Measurements from ENCODE around the gene ZNF618. TPM values are rescaled to one million over a fixed set of nuclear protein-coding genes. Genes with fewer than 3 reads are reported as not detected.
A peak's percentile ranks its signal among the peaks of the same experiment; 100 is the strongest.

Gene ZNF618
- polyA plus RNA-seq, 3 donors from 2014 or later, result 1.4 to 4.1 (median 3.9) TPM

DNA sequence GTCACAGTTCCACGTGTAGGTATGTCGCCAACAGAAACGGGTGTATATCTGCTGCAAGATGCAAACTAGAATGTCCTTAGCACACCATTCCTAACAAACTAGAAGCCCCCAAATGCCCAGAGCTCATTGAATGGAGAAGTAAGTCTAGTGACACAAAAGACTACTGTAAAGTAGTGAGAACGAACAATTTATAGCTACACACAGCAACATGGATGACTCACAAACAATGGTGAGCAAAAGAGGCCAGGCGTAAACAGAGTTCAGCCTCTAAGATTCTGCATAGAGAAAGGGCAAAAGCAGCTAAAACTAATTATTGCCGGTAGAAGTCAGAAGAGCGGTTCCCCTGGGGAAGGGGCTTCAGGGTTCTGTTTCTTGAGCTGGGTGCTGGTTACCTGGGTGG, 127.2 kb downstream of the ZNF618 start:
- no peak overlapping the region for H3K27ac Mint-ChIP-seq
- H3K36me3 Mint-ChIP-seq, result peaks cover 0 to 18% (median 0%) of the 10 kb centered on the region in 3 donors
- no peak for DNase-seq
- H3K27me3 Mint-ChIP-seq (ENCODE audit: low read depth in 3 of 3), result peaks cover 0 to 3% (median 2%) of the 10 kb centered on the region in 3 donors
- H3K4me1 Mint-ChIP-seq, result no peaks in the 10 kb centered on the region
- no peak overlapping the region for H3K4me3 Mint-ChIP-seq
- no peaks in the 10 kb centered on the region for H3K9me3 Mint-ChIP-seq

DNA sequence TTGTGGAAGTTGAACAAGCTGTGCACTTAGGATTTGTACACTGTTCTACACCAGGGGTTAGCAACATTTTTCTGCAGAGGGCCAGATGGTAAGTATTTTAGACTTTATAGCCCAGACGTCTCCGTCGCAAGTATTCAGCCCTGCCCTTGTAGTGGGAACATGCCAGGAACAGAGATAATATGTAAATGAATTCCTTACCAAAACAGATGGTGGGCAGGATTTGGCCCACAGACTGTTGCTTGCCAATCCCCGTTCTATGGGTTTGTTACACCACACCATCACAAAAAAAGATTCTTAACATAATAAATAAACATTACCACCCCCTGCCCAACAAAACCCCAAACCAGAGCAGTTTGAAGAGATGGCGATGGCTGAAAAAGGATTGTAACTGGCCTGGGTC, 127.6 kb downstream of the ZNF618 start:
- H3K9me3 Mint-ChIP-seq, result no peaks in the 10 kb centered on the region
- no peak overlapping the region for H3K4me3 Mint-ChIP-seq
- no peaks in the 10 kb centered on the region for H3K4me1 Mint-ChIP-seq
- no peak for DNase-seq
- peaks cover 0 to 3% (median 2%) of the 10 kb centered on the region in 3 donors for H3K27me3 Mint-ChIP-seq (ENCODE audit: low read depth in 3 of 3)
- peaks cover 0 to 18% (median 0%) of the 10 kb centered on the region in 3 donors for H3K36me3 Mint-ChIP-seq
- no peak overlapping the region for H3K27ac Mint-ChIP-seq

DNA sequence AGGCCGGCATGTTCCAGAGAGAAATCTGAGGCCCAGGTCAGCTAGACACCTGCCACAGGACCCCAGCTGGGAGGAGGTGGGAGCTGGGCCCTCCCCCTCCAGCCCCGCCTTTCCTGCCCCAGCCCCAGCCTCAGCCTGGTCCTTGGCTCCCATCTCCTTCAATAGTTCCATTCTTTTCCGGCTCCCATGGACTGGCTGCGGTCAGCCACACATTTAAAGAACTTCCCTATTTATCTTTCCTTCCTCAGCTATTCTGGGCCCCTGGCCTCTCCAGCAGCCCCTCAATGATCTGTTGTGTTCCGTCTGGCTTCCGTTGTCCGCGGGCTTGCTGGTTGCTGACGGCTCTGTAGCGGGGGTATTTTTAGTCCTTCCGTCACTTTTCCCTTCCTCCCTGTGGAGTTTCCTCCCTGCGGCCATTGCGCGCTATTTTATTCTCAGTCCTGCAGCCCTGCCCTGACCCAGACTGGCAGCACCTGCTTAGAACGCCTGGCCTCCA, 128.2 kb downstream of the ZNF618 start:
- Mint-ChIP-seq H3K4me1 (no peaks in the 10 kb centered on the region), H3K27me3 (ENCODE audit: low read depth in 3 of 3) (peaks cover 0 to 3% (median 2%) of the 10 kb centered on the region in 3 donors), H3K27ac (peak overlapping the region in 1 of 6 donors; percentile 34), H3K4me3 (no peak overlapping the region), H3K9me3 (no peaks in the 10 kb centered on the region), H3K36me3 (peaks cover 0 to 22% (median 4%) of the 10 kb centered on the region in 3 donors)
- no peak for DNase-seq

DNA sequence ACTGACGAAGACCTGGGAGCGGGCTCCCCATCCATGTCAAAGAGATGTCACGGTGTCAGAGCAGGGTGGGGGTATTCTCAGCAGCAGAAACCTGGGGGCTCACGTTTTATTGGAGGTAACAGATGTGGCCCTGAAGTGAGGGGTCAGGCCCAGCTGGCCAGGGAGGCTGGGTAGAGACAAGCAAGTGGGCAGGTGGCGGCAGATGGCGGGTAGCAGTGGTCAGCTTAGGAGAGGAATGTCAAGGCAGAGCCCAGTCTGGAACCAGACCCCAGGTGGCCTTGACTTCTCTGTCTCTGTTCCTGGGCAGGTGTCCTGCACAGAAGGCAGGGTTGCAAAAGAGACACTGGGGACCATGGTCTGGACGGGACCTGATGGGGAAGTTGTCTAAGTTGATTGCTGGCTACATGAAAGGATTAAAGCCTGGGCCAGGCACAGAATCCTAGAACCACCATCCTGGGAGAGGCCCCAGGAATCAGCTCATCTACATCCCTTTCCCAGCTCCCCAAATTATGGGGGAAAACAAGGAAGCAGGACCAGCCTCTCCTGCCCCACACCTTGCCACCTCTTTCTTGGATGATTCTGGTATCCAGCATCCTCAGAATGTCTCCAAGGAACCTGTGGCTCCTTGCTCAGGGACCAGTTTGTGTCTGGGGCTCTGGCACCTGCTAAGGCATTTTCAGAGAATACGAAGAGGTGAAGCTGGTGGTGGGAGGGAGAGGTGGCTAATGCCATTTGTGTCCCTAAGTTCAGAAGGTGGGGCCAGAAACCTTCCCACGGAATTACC, 129.5 kb downstream of the ZNF618 start:
- Mint-ChIP-seq H3K27ac (peak overlapping the region in 1 of 6 donors; percentile 11), H3K9me3 (no peaks in the 10 kb centered on the region), H3K4me3 (no peak overlapping the region), H3K27me3 (ENCODE audit: low read depth in 3 of 3) (peaks cover 0 to 3% (median 2%) of the 10 kb centered on the region in 3 donors), H3K36me3 (peaks cover 0 to 23% (median 4%) of the 10 kb centered on the region in 3 donors), H3K4me1 (no peaks in the 10 kb centered on the region)
- DNase-seq, result no peak

DNA sequence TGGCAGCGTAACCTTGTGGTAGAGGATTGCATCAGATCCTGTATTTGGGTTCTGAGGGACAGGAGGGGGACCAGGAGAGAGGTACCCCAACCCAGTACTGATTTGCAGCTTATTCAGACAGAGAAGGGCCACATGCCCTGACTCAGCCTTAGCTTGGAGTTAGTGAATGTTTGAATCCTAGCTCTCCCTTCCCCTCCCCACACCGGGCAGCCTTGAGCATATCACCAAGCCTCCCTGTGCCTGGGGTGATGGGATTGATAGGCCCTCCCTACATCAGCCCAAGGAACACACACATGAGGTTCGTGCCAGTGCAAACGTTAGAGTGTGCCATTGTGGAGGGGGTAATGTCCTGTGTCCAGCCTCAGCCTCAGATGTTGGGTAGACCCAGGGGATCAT, 130.0 kb downstream of the ZNF618 start:
- Mint-ChIP-seq H3K4me3 (no peak overlapping the region), H3K4me1 (no peaks in the 10 kb centered on the region)
- DNase-seq, result no peak

DNA sequence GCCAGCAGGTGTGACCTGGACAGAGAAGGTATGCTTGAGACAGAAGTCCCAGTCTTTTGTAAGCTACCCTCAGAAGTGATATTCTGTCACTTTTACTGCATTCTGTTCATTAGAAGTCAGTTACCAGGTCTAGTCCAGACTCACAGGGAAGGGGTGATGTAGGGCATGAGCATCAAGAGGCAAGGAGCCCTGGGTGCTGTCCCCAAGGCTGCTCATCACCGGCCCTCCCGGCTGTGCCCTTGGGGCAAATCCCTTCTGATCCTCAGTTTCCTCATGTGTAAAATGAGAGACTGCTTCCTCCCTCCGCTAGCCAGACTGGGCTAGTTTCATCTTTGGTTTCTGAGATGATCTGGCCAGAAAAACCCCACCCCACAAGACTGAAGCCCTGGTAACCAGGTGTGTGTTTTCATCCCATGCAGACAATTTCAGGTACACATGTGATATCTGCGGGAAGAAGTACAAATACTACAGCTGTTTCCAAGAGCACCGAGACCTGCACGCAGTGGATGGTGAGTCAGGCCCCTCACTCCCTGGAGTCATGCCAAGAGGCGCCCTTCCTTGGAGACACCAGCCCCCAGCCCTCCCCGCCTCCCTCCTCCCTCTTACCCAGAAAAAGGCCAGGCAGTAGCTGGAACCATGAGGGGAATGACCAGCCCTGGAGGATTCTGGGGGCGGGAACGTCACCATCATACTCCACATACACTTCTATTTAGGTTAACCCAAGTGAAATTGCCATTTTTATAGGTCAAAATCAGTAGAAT, 131.0 kb downstream of the ZNF618 start:
- DNase-seq, result no peak
- no peak overlapping the region for H3K4me3 Mint-ChIP-seq
- H3K36me3 Mint-ChIP-seq, result peaks cover 9 to 38% (median 13%) of the 10 kb centered on the region in 3 donors

More for the DNA sequence above, 130.0 kb downstream of the ZNF618 start:
- H3K9me3 Mint-ChIP-seq, result no peaks in the 10 kb centered on the region
- H3K36me3 Mint-ChIP-seq, result peaks cover 4 to 28% (median 7%) of the 10 kb centered on the region in 3 donors
- peaks cover 0 to 2% (median 2%) of the 10 kb centered on the region in 3 donors for H3K27me3 Mint-ChIP-seq (ENCODE audit: low read depth in 3 of 3)
- H3K27ac Mint-ChIP-seq, result no peak overlapping the region

DNA sequence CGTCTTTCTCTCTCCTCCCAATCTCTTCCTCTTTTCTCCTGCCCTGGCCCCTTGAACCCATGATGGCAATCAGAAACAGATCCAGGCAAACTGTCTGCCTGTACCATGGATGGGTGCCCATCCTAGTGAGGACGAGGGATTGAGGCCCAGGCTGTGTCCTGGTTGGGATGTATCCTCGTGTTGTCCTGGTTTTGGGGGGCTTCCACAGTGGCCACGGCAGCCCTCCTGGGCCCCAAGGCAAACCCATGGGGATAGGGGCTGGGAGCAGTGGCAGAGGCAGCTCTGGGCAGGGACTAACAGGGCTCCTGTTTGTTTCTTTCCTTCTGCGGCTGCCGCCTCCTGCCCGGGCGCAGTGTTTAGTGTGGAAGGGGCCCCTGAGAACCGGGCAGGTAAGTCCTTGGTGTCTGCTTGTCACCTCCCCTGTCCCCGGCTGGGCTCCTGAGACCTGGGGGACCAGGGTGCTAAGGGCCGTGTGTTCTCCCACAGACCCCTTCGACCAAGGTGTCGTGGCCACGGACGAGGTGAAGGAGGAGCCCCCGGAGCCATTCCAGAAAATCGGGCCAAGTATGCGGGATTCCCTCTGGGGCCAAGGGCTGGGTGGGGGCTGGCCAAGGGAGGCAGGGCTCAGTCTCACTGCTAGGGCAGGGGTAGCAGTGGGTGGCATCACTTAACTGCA, 132.0 kb downstream of the ZNF618 start:
- H3K9me3 Mint-ChIP-seq, result peaks cover 0 to 1% (median 0%) of the 10 kb centered on the region in 6 donors
- no peak for DNase-seq
- no peak overlapping the region for H3K4me3 Mint-ChIP-seq
- no peak overlapping the region for H3K27ac Mint-ChIP-seq
- no peaks in the 10 kb centered on the region for H3K4me1 Mint-ChIP-seq
- H3K27me3 Mint-ChIP-seq (ENCODE audit: low read depth in 3 of 3), result peaks cover 0 to 2% (median 2%) of the 10 kb centered on the region in 3 donors
- H3K36me3 Mint-ChIP-seq, result peaks cover 15 to 43% (median 18%) of the 10 kb centered on the region in 3 donors

More for the DNA sequence above, 131.0 kb downstream of the ZNF618 start:
- peaks cover 0 to 2% (median 2%) of the 10 kb centered on the region in 3 donors for H3K27me3 Mint-ChIP-seq (ENCODE audit: low read depth in 3 of 3)
- H3K4me1 Mint-ChIP-seq, result no peaks in the 10 kb centered on the region
- H3K27ac Mint-ChIP-seq, result no peak overlapping the region
- H3K9me3 Mint-ChIP-seq, result no peaks in the 10 kb centered on the region

DNA sequence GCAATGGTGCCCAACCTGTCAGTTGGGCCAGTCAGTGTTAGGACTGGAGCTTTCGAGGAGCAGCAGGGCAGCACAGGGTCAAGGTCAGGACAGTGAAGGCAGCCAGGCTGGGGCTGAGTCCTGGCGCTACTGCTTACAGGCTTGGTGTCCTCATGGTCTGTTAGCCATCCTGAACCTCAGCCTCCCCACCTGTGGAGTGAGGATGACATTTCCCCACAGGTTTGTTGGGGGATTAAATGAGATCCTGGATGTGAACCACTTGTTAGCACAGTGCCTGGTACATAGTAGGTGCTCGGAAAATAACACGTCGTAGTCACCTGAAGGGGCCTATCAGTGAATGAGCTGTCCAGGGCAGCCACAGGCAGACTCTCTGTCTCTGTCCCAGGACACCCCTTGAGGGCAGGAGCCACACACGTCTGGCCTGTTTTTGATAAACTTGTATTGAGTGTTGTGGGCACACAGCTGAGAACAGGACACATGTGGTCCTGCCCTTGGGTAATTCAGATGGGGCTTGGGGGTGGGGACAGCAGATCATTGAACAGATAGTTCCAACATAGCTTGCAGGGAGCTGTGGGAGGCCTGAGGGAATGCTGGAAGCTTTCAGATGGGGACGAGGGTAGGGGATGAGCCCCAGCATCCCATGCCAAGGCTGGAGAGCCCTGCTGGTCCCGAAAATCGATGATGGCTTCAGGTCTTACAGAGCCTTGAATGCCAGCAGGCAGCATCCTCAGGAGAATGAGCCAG, 132.7 kb downstream of the ZNF618 start:
- Mint-ChIP-seq H3K36me3 (peaks cover 17 to 38% (median 19%) of the 10 kb centered on the region in 3 donors), H3K4me3 (no peak overlapping the region), H3K9me3 (peaks cover 0 to 1% (median 0%) of the 10 kb centered on the region in 6 donors), H3K27ac (no peak overlapping the region), H3K4me1 (no peaks in the 10 kb centered on the region), H3K27me3 (ENCODE audit: low read depth in 3 of 3) (peaks cover 0 to 2% (median 2%) of the 10 kb centered on the region in 3 donors)
- DNase-seq, result no peak

DNA sequence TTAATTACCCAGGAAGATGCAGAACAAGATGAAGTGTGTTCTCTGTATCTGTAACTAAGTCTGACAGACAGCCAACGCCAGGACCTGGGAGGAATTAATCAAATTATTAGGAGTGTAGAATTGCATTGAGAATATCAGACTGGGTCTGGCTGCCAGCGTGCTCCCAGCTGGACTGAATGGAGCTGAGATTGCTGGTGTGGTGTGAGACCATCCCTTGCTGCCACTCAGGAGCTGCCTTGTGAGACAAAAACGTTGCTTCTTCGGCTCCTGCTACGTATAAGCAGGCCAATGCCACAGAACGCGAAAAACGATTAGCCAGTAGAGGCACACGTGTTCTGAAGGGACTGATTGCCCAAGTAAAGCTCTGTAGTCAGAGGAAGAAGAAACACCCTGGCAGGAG, 135.2 kb downstream of the ZNF618 start:
- Mint-ChIP-seq H3K36me3 (peaks cover 22 to 39% (median 24%) of the 10 kb centered on the region in 3 donors), H3K27ac (no peak overlapping the region), H3K4me1 (no peaks in the 10 kb centered on the region), H3K4me3 (no peak overlapping the region), H3K9me3 (peaks cover 0 to 1% (median 0%) of the 10 kb centered on the region in 6 donors), H3K27me3 (ENCODE audit: low read depth in 3 of 3) (no peaks in the 10 kb centered on the region)
- no peak for DNase-seq

DNA sequence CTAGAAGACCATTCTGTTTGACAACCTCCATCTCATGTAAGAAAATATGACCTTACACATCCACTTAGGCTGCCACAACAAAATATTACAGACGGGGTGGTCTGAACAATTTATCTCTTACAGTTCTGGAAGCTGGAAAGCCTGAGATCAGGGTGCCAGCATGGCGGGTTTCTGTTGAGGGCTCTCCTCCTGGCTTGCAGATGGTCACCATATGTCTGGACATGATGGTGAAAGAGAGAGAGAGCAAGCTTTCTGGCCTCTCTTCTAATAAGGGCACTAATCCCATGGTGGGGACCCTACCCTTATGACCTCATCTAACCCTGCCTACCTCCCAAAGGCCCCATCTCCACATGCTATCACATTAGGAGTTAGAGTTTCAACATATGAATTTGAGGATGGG, 136.0 kb downstream of the ZNF618 start:
- peaks cover 0 to 1% (median 0%) of the 10 kb centered on the region in 6 donors for H3K9me3 Mint-ChIP-seq
- H3K4me3 Mint-ChIP-seq, result no peak overlapping the region
- no peaks in the 10 kb centered on the region for H3K4me1 Mint-ChIP-seq
- no peak overlapping the region for H3K27ac Mint-ChIP-seq
- DNase-seq, result no peak
- H3K27me3 Mint-ChIP-seq (ENCODE audit: low read depth in 3 of 3), result no peaks in the 10 kb centered on the region
- H3K36me3 Mint-ChIP-seq, result peaks cover 22 to 39% (median 24%) of the 10 kb centered on the region in 3 donors

DNA sequence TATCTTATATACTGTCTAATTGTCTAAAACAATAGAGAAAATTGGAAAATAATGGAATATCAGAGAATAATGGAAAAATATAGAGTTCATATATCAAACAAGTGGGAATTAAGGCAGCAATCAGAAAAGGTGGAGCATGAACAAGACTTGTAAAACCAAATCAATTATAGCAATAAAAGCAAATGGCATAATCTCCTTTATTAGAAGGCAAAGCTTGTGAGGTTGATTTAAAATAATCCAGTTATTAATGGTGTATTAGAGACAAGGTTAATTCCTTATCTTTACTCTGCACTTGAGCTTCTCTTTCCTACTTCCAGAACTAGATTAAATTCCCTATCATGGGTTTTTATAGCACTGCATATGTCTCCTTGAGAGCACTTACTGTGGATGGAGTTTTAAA, 137.9 kb downstream of the ZNF618 start:
- Mint-ChIP-seq H3K4me1 (no peaks in the 10 kb centered on the region), H3K36me3 (peaks cover 24 to 47% (median 26%) of the 10 kb centered on the region in 3 donors), H3K27ac (no peak overlapping the region), H3K9me3 (peaks cover 0 to 1% (median 0%) of the 10 kb centered on the region in 6 donors), H3K4me3 (no peak overlapping the region), H3K27me3 (ENCODE audit: low read depth in 3 of 3) (no peaks in the 10 kb centered on the region)
- no peak for DNase-seq

DNA sequence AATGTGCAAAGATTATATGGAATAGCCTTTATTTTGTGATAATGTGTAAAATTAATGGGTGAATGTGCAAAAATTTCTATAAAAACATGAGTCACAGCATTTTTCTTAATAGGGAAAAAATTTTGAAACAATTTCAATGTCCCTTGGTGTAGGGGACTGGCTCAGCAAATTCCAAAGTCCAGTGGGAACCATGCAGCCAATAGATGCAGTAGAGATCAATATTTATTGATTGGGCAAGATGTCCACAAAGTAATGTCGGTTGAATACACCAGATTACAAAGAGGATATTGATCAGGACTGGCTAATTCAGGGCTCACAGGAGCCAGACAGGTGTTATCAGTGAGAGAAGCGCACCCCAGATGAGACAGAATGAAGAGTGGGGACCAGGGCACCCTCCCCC, 139.5 kb downstream of the ZNF618 start:
- Mint-ChIP-seq H3K4me3 (no peak overlapping the region), H3K4me1 (no peaks in the 10 kb centered on the region), H3K9me3 (peaks cover 0 to 1% (median 0%) of the 10 kb centered on the region in 6 donors), H3K27ac (no peak overlapping the region), H3K27me3 (ENCODE audit: low read depth in 3 of 3) (no peaks in the 10 kb centered on the region), H3K36me3 (peaks cover 24 to 52% (median 32%) of the 10 kb centered on the region in 3 donors)
- DNase-seq, result no peak

DNA sequence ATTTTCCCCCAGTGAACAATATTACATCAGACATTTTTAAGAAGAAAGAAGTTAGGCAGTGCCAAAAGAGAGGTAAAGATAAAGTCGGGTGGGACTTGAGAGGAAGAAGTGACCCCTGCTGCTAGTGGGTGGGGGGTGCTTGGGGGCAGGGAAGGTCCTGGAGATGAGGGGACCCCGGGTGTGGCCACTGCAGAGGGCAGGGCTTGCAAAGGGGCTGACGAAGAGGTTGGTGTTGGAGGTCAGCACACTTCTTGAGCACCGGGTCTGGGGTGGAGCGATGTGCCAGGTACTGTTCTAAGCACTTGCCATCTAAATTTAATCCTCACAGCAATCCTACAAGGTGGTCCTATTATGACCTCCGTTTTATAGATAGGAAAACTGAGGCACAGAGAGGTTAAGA, 140.0 kb downstream of the ZNF618 start:
- no peaks in the 10 kb centered on the region for H3K27me3 Mint-ChIP-seq (ENCODE audit: low read depth in 3 of 3)
- no peak overlapping the region for H3K27ac Mint-ChIP-seq
- DNase-seq, result no peak
- peaks cover 0 to 1% (median 0%) of the 10 kb centered on the region in 6 donors for H3K9me3 Mint-ChIP-seq
- H3K4me1 Mint-ChIP-seq, result no peaks in the 10 kb centered on the region
- H3K36me3 Mint-ChIP-seq, result peaks cover 20 to 50% (median 31%) of the 10 kb centered on the region in 3 donors
- no peak overlapping the region for H3K4me3 Mint-ChIP-seq

All from immature natural killer cell (primary cell).